Ureter (tissue), 1 donor: ENCODE measurements around the gene STPG4. TPM values are rescaled to one million over a fixed set of nuclear protein-coding genes. Genes with fewer than 3 reads are reported as not detected.

Experiments
- DNase-seq: peaks from one replicate; pipeline ENCODE4 v3.0.0-alpha.2; 2020; ENCODE audit warnings: low spot score
- total RNA-seq: library from RNA; stranded (reverse); gene quantifications from one replicate; pipeline ENCODE4 v1.2.4, GENCODE V29; 2023
- donor health status: DM: yes; HTN: yes; CAD: no.

STPG4 gene
- total RNA-seq, 1 donor from 2014 or later, result not detected

GRCh38 chr2:47087051-47087450 is 68.1 kb downstream of the STPG4 start:
- DNase-seq, result no peak

- DNase-seq, result no peak
These were observed 68.5 kb downstream of the STPG4 start for GRCh38 chr2:47086571-47086970.

GRCh38 chr2:47086054-47086471 is 69.0 kb downstream of the STPG4 start:
- DNase-seq, result no peak

- DNase-seq, result no peak
These were observed 71.0 kb downstream of the STPG4 start for GRCh38 chr2:47083886-47084687.

- no peak for DNase-seq
These were observed 71.6 kb downstream of the STPG4 start for GRCh38 chr2:47083485-47083884.

- DNase-seq, result no peak
These were observed 72.1 kb downstream of the STPG4 start for GRCh38 chr2:47083005-47083404.

GRCh38 chr2:47080888-47081301 is 74.2 kb downstream of the STPG4 start:
- no peak for DNase-seq

- no peak for DNase-seq
These were observed 75.3 kb downstream of the STPG4 start for GRCh38 chr2:47079515-47080412.

GRCh38 chr2:47078541-47079482 is 76.3 kb downstream of the STPG4 start:
- DNase-seq, result no peak

GRCh38 chr2:47077442-47078117 is 77.5 kb downstream of the STPG4 start:
- no peak for DNase-seq

GRCh38 chr2:47076586-47077441 is 78.3 kb downstream of the STPG4 start:
- DNase-seq, result no peak

GRCh38 chr2:47076126-47076506 is 79.0 kb downstream of the STPG4 start:
- DNase-seq, result no peak

- DNase-seq, result no peak
These were observed 79.6 kb downstream of the STPG4 start for GRCh38 chr2:47075361-47076125.

- no peak for DNase-seq
These were observed 80.4 kb downstream of the STPG4 start for GRCh38 chr2:47074691-47075090.

- DNase-seq, result no peak
These were observed 81.5 kb downstream of the STPG4 start for GRCh38 chr2:47073641-47074040.

- DNase-seq, result no peak
These were observed 81.9 kb downstream of the STPG4 start for GRCh38 chr2:47073217-47073616.

GRCh38 chr2:47072728-47073191 is 82.3 kb downstream of the STPG4 start:
- DNase-seq, result no peak

GRCh38 chr2:47072018-47072691 is 83.0 kb downstream of the STPG4 start:
- DNase-seq, result peak; percentile 64
